IMR-90 (cell line): ENCODE measurements around the gene TRAF6. TPM values are rescaled to one million over a fixed set of nuclear protein-coding genes. Genes with fewer than 3 reads are reported as not detected.
A peak's percentile ranks its signal among the peaks of the same experiment; 100 is the strongest.

Experiments used
- ATAC-seq: fragments of 200-7000 bp; cut with Tn5 transposase; 2 replicates; pipeline ENCODE4 v1.9.1; 2020; ENCODE audit warnings: low read depth, mild to moderate bottlenecking, moderate library complexity
- BruUV-seq: library from RNA; stranded (reverse); fragments of 400-500 nt; replicated peaks from 2 replicates; lab custom pipeline; 2021; lab: Mats Ljungman, UMichigan
- CTCF ChIA-PET: fragments of 300-600 bp; formaldehyde crosslinking; extraction: SDS; loops from one replicate; lab custom pipeline; 2021; ENCODE audit warnings: antibody characterized with exemption; lab: Yijun Ruan, JAX
- POLR2A ChIA-PET: fragments of 300-600 bp; sonication (Branson Sonifier 250); formaldehyde crosslinking; loops from one replicate; lab custom pipeline; 2022; ENCODE audit warnings: antibody characterized with exemption; ENCODE audit not compliant: unreplicated experiment; lab: Charles Lee
- DNase-seq: peaks from one replicate; pipeline ENCODE4 v3.0.0; 2013
- H2AFZ ChIP-seq: replicated peaks from 2 replicates; pipeline ENCODE3; 2013; ENCODE audit warnings: low read length, mild to moderate bottlenecking; ENCODE audit not compliant: poor library complexity
- H2AK5ac ChIP-seq: 2 replicates; pipeline ENCODE4 v1.6.1; 2013; ENCODE audit warnings: low read depth, low read length, inconsistent platforms
- H2AK9ac ChIP-seq: replicated peaks from 2 replicates; pipeline ENCODE3; 2013; ENCODE audit warnings: mild to moderate bottlenecking, low read depth, low read length, moderate library complexity; ENCODE audit not compliant: poor library complexity
- H2BK120ac ChIP-seq: 2 replicates; pipeline ENCODE4 v1.6.1; 2013; ENCODE audit warnings: low read depth, low read length, inconsistent platforms
- H2BK15ac ChIP-seq: 3 replicates; pipeline ENCODE4 v1.6.1; 2013; ENCODE audit warnings: low read depth, low read length, inconsistent platforms
- H2BK20ac ChIP-seq: 2 replicates; pipeline ENCODE4 v1.6.1; 2013; ENCODE audit warnings: low read depth, mild to moderate bottlenecking, inconsistent platforms, low read length, moderate library complexity
- H2BK5ac ChIP-seq: 2 replicates; pipeline ENCODE4 v1.6.1; 2013; ENCODE audit warnings: mild to moderate bottlenecking, low read depth, low read length, inconsistent platforms; ENCODE audit not compliant: poor library complexity, severe bottlenecking
- H3K14ac ChIP-seq: replicated peaks from 2 replicates; pipeline ENCODE4 v1.6.1; 2013; ENCODE audit warnings: low read depth, low read length, inconsistent platforms
- H3K18ac ChIP-seq: 2 replicates; pipeline ENCODE4 v1.6.1; 2013; ENCODE audit warnings: low read depth, low read length, control low read depth
- H3K23ac ChIP-seq: 2 replicates; pipeline ENCODE4 v1.6.1; 2013; ENCODE audit warnings: low read depth, low read length, inconsistent platforms
- H3K27ac ChIP-seq: 2 replicates; pipeline ENCODE4 v1.5.1; 2013; ENCODE audit warnings: mild to moderate bottlenecking, control low read depth, low read length; ENCODE audit not compliant: insufficient read depth
- H3K27me3 ChIP-seq: 2 replicates; pipeline ENCODE4 v1.6.1; 2013; ENCODE audit warnings: low read length; ENCODE audit not compliant: control insufficient read depth, insufficient read depth
- H3K36me3 ChIP-seq: 2 replicates; pipeline ENCODE4 v1.6.1; 2013; ENCODE audit warnings: low read length, mixed read lengths; ENCODE audit not compliant: control insufficient read depth, insufficient read depth
- H3K4ac ChIP-seq: 2 replicates; pipeline ENCODE4 v1.6.1; 2013; ENCODE audit warnings: low read depth, low read length, inconsistent platforms
- H3K4me1 ChIP-seq: 2 replicates; pipeline ENCODE4 v1.6.1; 2013; ENCODE audit warnings: low read length, mixed read lengths; ENCODE audit not compliant: control insufficient read depth, insufficient read depth
- H3K4me2 ChIP-seq: 2 replicates; pipeline ENCODE4 v1.6.1; 2013; ENCODE audit warnings: low read depth, mild to moderate bottlenecking, control low read depth, low read length, moderate library complexity
- H3K4me3 ChIP-seq: 2 replicates; pipeline ENCODE4 v1.5.1; 2013; ENCODE audit warnings: low read depth, mild to moderate bottlenecking, control low read depth, low read length, moderate library complexity; ENCODE audit not compliant: insufficient read depth
- H3K56ac ChIP-seq: 2 replicates; pipeline ENCODE4 v1.6.1; 2013; ENCODE audit warnings: low read length, inconsistent platforms; ENCODE audit not compliant: insufficient read depth; ENCODE audit errors: extremely low read depth
- H3K79me1 ChIP-seq, 2 experiments: 2 replicates each; pipeline ENCODE4 v1.6.1; 2013; ENCODE audit warnings: low read length in 2 of 2, inconsistent platforms in 1 of 2, low read depth in 1 of 2
- H3K9ac ChIP-seq: 2 replicates; pipeline ENCODE4 v1.6.1; 2013; ENCODE audit warnings: low read depth, low read length, control low read depth
- H3K9me1 ChIP-seq: 2 replicates; pipeline ENCODE4 v1.6.1; 2013; ENCODE audit warnings: low read length, inconsistent platforms; ENCODE audit not compliant: insufficient read depth
- H3K9me3 ChIP-seq: 2 replicates; pipeline ENCODE4 v1.6.1; 2013; ENCODE audit warnings: low read length; ENCODE audit not compliant: control insufficient read depth, insufficient read depth
- H4K20me1 ChIP-seq: 2 replicates; pipeline ENCODE4 v1.6.1; 2013; ENCODE audit warnings: low read length, inconsistent platforms; ENCODE audit not compliant: insufficient read depth
- H4K5ac ChIP-seq: 2 replicates; pipeline ENCODE4 v1.6.1; 2013; ENCODE audit warnings: mild to moderate bottlenecking, low read depth, low read length, control low read depth
- H4K8ac ChIP-seq, 2 experiments: 2 replicates each; pipeline ENCODE4 v1.6.1; 2013; ENCODE audit warnings: low read depth in 2 of 2, low read length in 2 of 2, control low read depth in 1 of 2, inconsistent platforms in 1 of 2
- H4K91ac ChIP-seq: 2 replicates; pipeline ENCODE4 v1.6.1; 2013; ENCODE audit warnings: low read depth, low read length, inconsistent platforms; ENCODE audit not compliant: insufficient read depth
- BHLHE40 ChIP-seq: fragments of 150-350 bp; IDR thresholded peaks from 2 replicates; pipeline ENCODE4 v1.6.1; 2016; ENCODE audit warnings: mild to moderate bottlenecking, low read depth, low read length
- CEBPB ChIP-seq: IDR thresholded peaks from 2 replicates; pipeline ENCODE4 v1.6.1; 2012; ENCODE audit warnings: low read depth, low read length, improper control_type of control experiment
- CHD1 ChIP-seq: IDR thresholded peaks from 2 replicates; pipeline ENCODE4 v1.6.1; 2012; ENCODE audit warnings: low read depth, low read length, improper control_type of control experiment
- CTCF ChIP-seq: conservative IDR thresholded peaks from 2 replicates; pipeline ENCODE4 v1.5.1; 2012; ENCODE audit warnings: mild to moderate bottlenecking, low read depth, low read length, improper control_type of control experiment
- ELK1 ChIP-seq: fragments of 150-350 bp; IDR thresholded peaks from 2 replicates; pipeline ENCODE4 v1.6.1; 2016; ENCODE audit warnings: low read depth, mild to moderate bottlenecking, low read length, moderate library complexity, borderline replicate concordance
- NFE2L2 ChIP-seq: fragments of 150-350 bp; IDR thresholded peaks from 2 replicates; pipeline ENCODE4 v1.6.1; 2016; ENCODE audit warnings: low read depth, mild to moderate bottlenecking, low read length
- POLR2A ChIP-seq: IDR thresholded peaks from 2 replicates; pipeline ENCODE4 v1.6.1; 2012; ENCODE audit warnings: mild to moderate bottlenecking, low read depth, low read length
- RAD21 ChIP-seq: IDR thresholded peaks from 2 replicates; pipeline ENCODE4 v1.6.1; 2012; ENCODE audit warnings: low read length, improper control_type of control experiment
- RCOR1 ChIP-seq: IDR thresholded peaks from 2 replicates; pipeline ENCODE4 v1.6.1; 2012; ENCODE audit warnings: mild to moderate bottlenecking, low read length, improper control_type of control experiment; ENCODE audit not compliant: insufficient replicate concordance
- RFX5 ChIP-seq: IDR thresholded peaks from 2 replicates; pipeline ENCODE4 v1.8.0; 2012; ENCODE audit warnings: low read depth, mild to moderate bottlenecking, low read length, moderate library complexity
- SMC3 ChIP-seq: fragments of 150-350 bp; IDR thresholded peaks from 2 replicates; pipeline ENCODE4 v1.6.1; 2016; ENCODE audit warnings: low read depth, mild to moderate bottlenecking, antibody characterized with exemption, low read length, moderate library complexity
- USF2 ChIP-seq: fragments of 150-350 bp; IDR thresholded peaks from 2 replicates; pipeline ENCODE4 v1.6.1; 2017; ENCODE audit warnings: mild to moderate bottlenecking, antibody characterized with exemption, low read length, low read depth
- WGBS, 2 experiments: methylation state at CpG; one replicate each; pipeline versions ENCODE4 v1.1.5 to v1.1.7; 2013; ENCODE audit warnings: missing lambda C conversion rate in 2 of 2; ENCODE audit not compliant: insufficient read length in 1 of 2; ENCODE audit errors: extremely low coverage in 2 of 2; 5-methylcytosine and 5-hydroxymethylcytosine counted together
- dilution Hi-C: fragments of 300-500 bp; cut with HindIII; formaldehyde crosslinking; loops from one replicate; pipeline ENCODE4 v1.14.3; 2018; ENCODE audit warnings: low sequenced_read_pairs; ENCODE audit not compliant: unreplicated experiment
- in situ Hi-C: fragments of 300-500 bp; cut with MboI; formaldehyde crosslinking; loops from 3 replicates; pipeline ENCODE4 v1.14.3; 2019; ENCODE audit warnings: low sequenced_read_pairs, inconsistent platforms, mixed read lengths
- intact Hi-C: fragments of 100-400 bp; cut with micrococcal nuclease; formaldehyde crosslinking; loops from 2 replicates; pipeline ENCODE4 v1.10.0; 2022
- polyA plus RNA-seq, 3 experiments: library from polyadenylated mRNA; depleted of rRNA; stranded (reverse); fragments of >200 nt; gene quantifications; 2 replicates each; pipeline ENCODE4 v1.2.3, GENCODE V29; 2012; ENCODE audit warnings: low replicate concordance in 1 of 3
- total RNA-seq: library from RNA; depleted of rRNA; stranded (reverse); fragments of >200 nt; gene quantifications from 2 replicates; pipeline ENCODE4 v1.2.3, GENCODE V29; 2012

Gene TRAF6
- total and polyA plus RNA-seq, 2 of the 4 experiments (the other 2 are of a cell fraction): 6.0 to 17.6 TPM

GRCh38 chr11:36467916-36468315 lies 42.2 kb downstream of the TRAF6 start:
- Histone ChIP-seq H4K91ac (peak overlapping the region; percentile 45; the same call in 1 of the 2 replicates), H3K79me1 (no peaks in the 10 kb centered on the region; a peak in 1 of 4 replicates), H3K18ac (no peak overlapping the region), H3K4me3 (no peak overlapping the region), H3K23ac (no peak overlapping the region), H2BK15ac (peak overlapping the region; percentile 39; the same call in 1 of the 3 replicates), H4K20me1 (no peaks in the 10 kb centered on the region), H3K9me1 (peaks cover 16% of the 10 kb centered on the region), H2AK5ac (peak overlapping the region; percentile 73; the same call in 1 of the 2 replicates), H3K9ac (no peak overlapping the region), H3K9me3 (no peaks in the 10 kb centered on the region), H3K4ac (peak overlapping the region; percentile 33; the same call in 1 of the 2 replicates), H3K56ac (no peak overlapping the region), H3K27me3 (no peaks in the 10 kb centered on the region), H2AK9ac (no peak overlapping the region), H2AFZ (no peak overlapping the region), H3K4me2 (no peak overlapping the region), H3K36me3 (no peaks in the 10 kb centered on the region), H4K5ac (no peak overlapping the region), H2BK5ac (no peak overlapping the region), H3K27ac (no peak overlapping the region), H2BK120ac (peak overlapping the region; percentile 37; the same call in 1 of the 2 replicates), H3K14ac (no peak overlapping the region; the same call in 1 of the 2 replicates), H2BK20ac (0 out of 2 replicates have a peak overlapping the region, but pooled peaks have one; percentile 20), H3K4me1 (peaks cover 18% of the 10 kb centered on the region), H4K8ac (no peak overlapping the region)
- in situ Hi-C loops: loop anchor here (25.0 kb wide), 1 partner anchor 856 kb away; the partner anchor contains the start of gene FJX1
- ATAC-seq: no peak
- ChIA-PET CTCF (interaction anchor here (1.1 to 3.2 kb wide), 2 partner anchors 10 to 90 kb away, joined by 3 to 17 read pairs; no protein-coding TSS in a partner anchor), POLR2A (no interaction called here)
- DNase-seq: no peak
- TF ChIP-seq RFX5 (no peak), RCOR1 (no peak), POLR2A (no peak), CHD1 (no peak), NFE2L2 (no peak), CTCF (no peak), USF2 (no peak), BHLHE40 (no peak), SMC3 (no peak), ELK1 (no peak), RAD21 (no peak), CEBPB (no peak)
- 100% methylated on average over 1 of the region's 1 CpG; no CpG with 5 or more reads in 1 of the 2 experiments for WGBS, 2 experiments
- BruUV-seq: no TSS peak
- dilution Hi-C loops: no loop called here
- intact Hi-C loops: no loop called here
